HEK293 (cell line): ENCODE measurements around the gene GALNT2.

Experiments used
- CTCF ChIA-PET: fragments of 350-600 bp; formaldehyde crosslinking; extraction: SDS; loops from one replicate; lab custom pipeline; 2021; ENCODE audit warnings: antibody characterized with exemption; lab: Yijun Ruan, JAX
- POLR2A ChIA-PET: fragments of 300-600 bp; formaldehyde crosslinking; extraction: SDS; loops from one replicate; lab custom pipeline; 2020; ENCODE audit warnings: antibody characterized with exemption, inconsistent platforms; lab: Yijun Ruan, JAX
- H3K27ac ChIP-seq: fragments of 200-500 bp; sonication (Bioruptor generic); 2 replicates; pipeline ENCODE4 v1.5.1; 2014; ENCODE audit warnings: low read depth, low read length, control low read depth, inconsistent platforms; ENCODE audit errors: extremely low read depth
- H3K36me3 ChIP-seq, 2 experiments: fragments of 200-500 bp in 1 of 2; sonication (Bioruptor generic) in 1 of 2; 1 replicate in 1 of 2; 2 replicates in 1 of 2; pipeline ENCODE4 v1.5.1; 2014 to 2017; ENCODE audit warnings: inconsistent platforms in 2 of 2, low read length in 2 of 2; ENCODE audit not compliant: control insufficient read depth in 2 of 2, insufficient read depth in 1 of 2
- H3K4me1 ChIP-seq: fragments of 200-500 bp; sonication (Bioruptor generic); 2 replicates; pipeline ENCODE4 v1.5.1; 2014; ENCODE audit warnings: mild to moderate bottlenecking, low read length, inconsistent platforms; ENCODE audit not compliant: control insufficient read depth, insufficient read depth
- H3K4me3 ChIP-seq: 2 replicates; pipeline ENCODE4 v1.5.1; 2011; ENCODE audit warnings: low read depth, mild to moderate bottlenecking, control low read depth, low read length, moderate library complexity
- H3K9me3 ChIP-seq: fragments of 200-500 bp; sonication (Bioruptor generic); 2 replicates; pipeline ENCODE4 v1.5.1; 2014; ENCODE audit warnings: low read depth, low read length, inconsistent platforms; ENCODE audit not compliant: control insufficient read depth, insufficient read depth
- GLI2 ChIP-seq: fragments of 450-650 bp; formaldehyde crosslinking; IDR thresholded peaks from 2 replicates; pipeline ENCODE4; 2017; ENCODE audit warnings: missing biosample characterization, missing genetic modification characterization, low read depth, borderline replicate concordance
- GLIS2 ChIP-seq: fragments of 450-650 bp; formaldehyde crosslinking; IDR thresholded peaks from 2 replicates; pipeline ENCODE4 v1.5.1; 2016; ENCODE audit warnings: missing biosample characterization, missing genetic modification characterization
- HOXC10 ChIP-seq: sonication (generic); formaldehyde crosslinking; IDR thresholded peaks from 2 replicates; pipeline ENCODE4 v1.8.1; 2023; ENCODE audit warnings: mild to moderate bottlenecking, missing genetic modification reagents
- OSR2 ChIP-seq: fragments of 450-650 bp; formaldehyde crosslinking; IDR thresholded peaks from 2 replicates; pipeline ENCODE4 v1.5.1; 2016; ENCODE audit warnings: missing biosample characterization, missing genetic modification characterization
- PBX3 ChIP-seq: sonication (generic); formaldehyde crosslinking; IDR thresholded peaks from 2 replicates; pipeline ENCODE4 v1.8.1; 2022; ENCODE audit warnings: mild to moderate bottlenecking, moderate library complexity, missing genetic modification reagents
- PRDM6 ChIP-seq: fragments of 450-650 bp; formaldehyde crosslinking; IDR thresholded peaks from 2 replicates; pipeline ENCODE4 v1.5.1; 2017; ENCODE audit warnings: missing biosample characterization, missing genetic modification characterization
- ZBTB1 ChIP-seq: fragments of 450-650 bp; formaldehyde crosslinking; IDR thresholded peaks from 2 replicates; pipeline ENCODE4 v1.5.1; 2016; ENCODE audit warnings: missing biosample characterization, missing genetic modification characterization
- ZBTB20 ChIP-seq: fragments of 450-650 bp; formaldehyde crosslinking; IDR thresholded peaks from 2 replicates; pipeline ENCODE4 v1.5.1; 2016; ENCODE audit warnings: missing biosample characterization, missing genetic modification characterization
- ZNF175 ChIP-seq: fragments of 450-650 bp; formaldehyde crosslinking; IDR thresholded peaks from 2 replicates; pipeline ENCODE4 v1.5.1; 2016; ENCODE audit warnings: missing biosample characterization, missing genetic modification characterization
- ZNF223 ChIP-seq: fragments of 450-650 bp; formaldehyde crosslinking; IDR thresholded peaks from 2 replicates; pipeline ENCODE4 v1.5.1; 2016; ENCODE audit warnings: missing biosample characterization, missing genetic modification characterization
- ZNF37A ChIP-seq: fragments of 450-650 bp; IDR thresholded peaks from 2 replicates; pipeline ENCODE4 v1.5.1; 2018; ENCODE audit warnings: missing biosample characterization, missing genetic modification characterization
- ZNF513 ChIP-seq: fragments of 450-650 bp; IDR thresholded peaks from 2 replicates; pipeline ENCODE4 v1.5.1; 2018; ENCODE audit warnings: missing biosample characterization, missing genetic modification characterization
- ZNF544 ChIP-seq: fragments of 450-650 bp; formaldehyde crosslinking; IDR thresholded peaks from 2 replicates; pipeline ENCODE4 v1.5.0; 2017; ENCODE audit warnings: missing biosample characterization, missing genetic modification characterization
- ZNF654 ChIP-seq: fragments of 450-650 bp; formaldehyde crosslinking; IDR thresholded peaks from 2 replicates; pipeline ENCODE4 v1.5.1; 2016; ENCODE audit warnings: low read depth, missing biosample characterization, missing genetic modification characterization
- ZNF701 ChIP-seq: fragments of 450-650 bp; formaldehyde crosslinking; IDR thresholded peaks from 2 replicates; pipeline ENCODE4 v1.5.1; 2016; ENCODE audit warnings: missing biosample characterization, missing genetic modification characterization
- ZNF704 ChIP-seq: fragments of 450-650 bp; formaldehyde crosslinking; IDR thresholded peaks from 2 replicates; pipeline ENCODE4 v1.5.1; 2016; ENCODE audit warnings: missing biosample characterization, missing genetic modification characterization
- ZNF791 ChIP-seq: fragments of 450-650 bp; formaldehyde crosslinking; IDR thresholded peaks from 2 replicates; pipeline ENCODE4 v1.5.1; 2016; ENCODE audit warnings: missing biosample characterization, missing genetic modification characterization
- ZSCAN16 ChIP-seq: fragments of 450-650 bp; formaldehyde crosslinking; IDR thresholded peaks from 2 replicates; pipeline ENCODE4 v1.5.1; 2016; ENCODE audit warnings: missing biosample characterization, missing genetic modification characterization
- ZSCAN30 ChIP-seq: fragments of 450-650 bp; IDR thresholded peaks from 2 replicates; pipeline ENCODE4 v1.5.1; 2018; ENCODE audit warnings: missing biosample characterization, mild to moderate bottlenecking, missing genetic modification characterization, moderate library complexity

GALNT2 gene

GRCh38 chr1:230144010-230144614, 77.1 kb downstream of the GALNT2 start:
- no peaks in the 10 kb centered on the region for H3K36me3 ChIP-seq
- ChIA-PET POLR2A (no interaction called here), CTCF (interaction anchor here (0.5 kb wide), 1 partner anchor 560 kb away, joined by 3 read pairs; no protein-coding TSS in a partner anchor)

GRCh38 chr1:230144758-230145504, 77.9 kb downstream of the GALNT2 start:
- Histone ChIP-seq H3K4me1 (peaks cover 20% of the 10 kb centered on the region), H3K36me3 (no peaks in the 10 kb centered on the region), H3K27ac (no peak overlapping the region), H3K4me3 (no peak overlapping the region), H3K9me3 (no peaks in the 10 kb centered on the region)
- no peak for TF ChIP-seq ZNF175 (tag by site-specific recombination)
- TF ChIP-seq ZBTB20 = peak; percentile 40; the same call in 1 of the 2 replicates
- ChIA-PET POLR2A (no interaction called here), CTCF (no interaction called here)

More at GRCh38 chr1:230144010-230144614, 77.1 kb downstream of the GALNT2 start:
- Histone ChIP-seq H3K4me1 (peaks cover 20% of the 10 kb centered on the region), H3K9me3 (no peaks in the 10 kb centered on the region), H3K27ac (no peak overlapping the region), H3K4me3 (no peak overlapping the region)
- no peak for TF ChIP-seq GLI2 (tag by site-specific recombination)
- no peak for TF ChIP-seq ZNF513
- TF ChIP-seq PBX3 (CRISPR knock-in tag) = no peak
- TF ChIP-seq PRDM6 (tag by site-specific recombination) = no peak
- TF ChIP-seq ZSCAN16 (tag by site-specific recombination) = no peak
- TF ChIP-seq ZNF701 = no peak
- TF ChIP-seq GLIS2 (tag by site-specific recombination) = no peak
- TF ChIP-seq HOXC10 = no peak
- no peak for TF ChIP-seq ZNF544
- no peak for TF ChIP-seq ZNF654 (tag by site-specific recombination)
- no peak for TF ChIP-seq ZBTB1
- TF ChIP-seq ZNF791 = no peak
- TF ChIP-seq ZNF704 = no peak
- no peak for TF ChIP-seq ZNF223
- no peak for TF ChIP-seq ZSCAN30 (tag by site-specific recombination)
- TF ChIP-seq ZNF37A (tag by site-specific recombination) = no peak
- TF ChIP-seq OSR2 (tag by site-specific recombination) = no peak
- TF ChIP-seq, all 188 proteins: peak for 0
